Activated CD8-positive, alpha-beta T cell treated with anti-CD3 and anti-CD28 coated beads, Interleukin-2, amount 10 ng/mL, durations not matched to agents 7 days and 5 days (primary cell): Measurements from ENCODE around the gene UCP2. TPM values are rescaled to one million over a fixed set of nuclear protein-coding genes. Genes with fewer than 3 reads are reported as not detected.

Source experiments
- ATAC-seq: fragments of 150-1000 bp; cut with Tn5 transposase; one replicate; pipeline ENCODE4 v1.10.0; 2021; ENCODE audit warnings: moderate library complexity
- CTCF ChIA-PET: fragments of 350-600 bp; sonication (Branson Sonifier 250); formaldehyde crosslinking; loops from one replicate; lab custom pipeline; 2021; ENCODE audit warnings: antibody characterized with exemption; lab: Charles Lee
- POLR2A ChIA-PET: fragments of 350-600 bp; sonication (Branson Sonifier 250); formaldehyde crosslinking; loops from one replicate; lab custom pipeline; 2021; ENCODE audit warnings: antibody characterized with exemption; lab: Charles Lee
- DNase-seq: peaks from one replicate; pipeline ENCODE4 v3.0.0-alpha.2; 2020
- H3K27ac Mint-ChIP-seq: one replicate; pipeline ENCODE4 v1.8.0; 2021; ENCODE audit warnings: mild to moderate bottlenecking, mixed read lengths
- H3K27me3 Mint-ChIP-seq: one replicate; pipeline ENCODE4 v1.8.0; 2021; ENCODE audit warnings: low read depth, mixed read lengths
- H3K36me3 Mint-ChIP-seq: one replicate; pipeline ENCODE4 v1.8.0; 2021; ENCODE audit warnings: low read depth, mixed read lengths
- H3K4me1 Mint-ChIP-seq: one replicate; pipeline ENCODE4 v1.8.0; 2021; ENCODE audit warnings: low read depth, mixed read lengths
- H3K4me3 Mint-ChIP-seq: one replicate; pipeline ENCODE4 v1.8.0; 2021; ENCODE audit warnings: mild to moderate bottlenecking, mixed read lengths
- H3K9me3 Mint-ChIP-seq: one replicate; pipeline ENCODE4 v1.8.0; 2022; ENCODE audit warnings: mixed read lengths; ENCODE audit not compliant: insufficient read depth
- total RNA-seq, 2 experiments: library from RNA; stranded (reverse); gene quantifications; one replicate each; pipeline ENCODE4 v1.2.3, GENCODE V29; 2021

The UCP2 gene
- 100 to 1,000 TPM; 205 to 218 TPM for total RNA-seq

- Mint-ChIP-seq H3K27me3 (no peaks in the 10 kb centered on the region), H3K4me1 (peaks cover 53% of the 10 kb centered on the region), H3K4me3 (peak within 1 kb of the TSS; percentile 87), H3K36me3 (peaks cover 48% of the 10 kb centered on the region), H3K9me3 (no peaks in the 10 kb centered on the region), H3K27ac (peak within 1 kb of the TSS; percentile 95)
- POLR2A ChIA-PET = interaction anchor here (0.8 to 10.0 kb wide), 14 partner anchors 11 to 189 kb away, joined by 3 to 187 read pairs (median 7); partner anchors contain the start of genes C2CD3, COA4, PAAF1 and PPME1
- peak; percentile 70 for ATAC-seq
- CTCF ChIA-PET = interaction anchor here (0.9 to 4.3 kb wide), 8 partner anchors 10 to 188 kb away, joined by 3 to 20 read pairs (median 4); partner anchors contain the start of genes C2CD3 and PPME1
- DNase-seq = peak; percentile 89
Measured at GRCh38 chr11:73982595-73982989, at the start of gene UCP2. UCP2 (minus strand) TSS chr11:73982843; CDS start chr11:73978378, 4,465 bp downstream.

- POLR2A ChIA-PET = interaction anchor here (0.6 to 1.4 kb wide), 5 partner anchors 17 to 67 kb away, joined by 3 to 6 read pairs (median 4); partner anchors contain the start of gene UCP2
- peak; percentile 64 for ATAC-seq
- no peak for DNase-seq
- Mint-ChIP-seq H3K4me3 (peak overlapping the region; percentile 6), H3K36me3 (peaks cover 22% of the 10 kb centered on the region), H3K4me1 (peaks cover 23% of the 10 kb centered on the region), H3K27me3 (no peaks in the 10 kb centered on the region), H3K9me3 (no peaks in the 10 kb centered on the region), H3K27ac (peak overlapping the region; percentile 71)
- CTCF ChIA-PET = interaction anchor here (1.0 kb wide), 1 partner anchor 10 kb away, joined by 5 read pairs; no protein-coding TSS in a partner anchor
Measured at GRCh38 chr11:74030723-74031676, 48.4 kb upstream of the UCP2 start.

DNA sequence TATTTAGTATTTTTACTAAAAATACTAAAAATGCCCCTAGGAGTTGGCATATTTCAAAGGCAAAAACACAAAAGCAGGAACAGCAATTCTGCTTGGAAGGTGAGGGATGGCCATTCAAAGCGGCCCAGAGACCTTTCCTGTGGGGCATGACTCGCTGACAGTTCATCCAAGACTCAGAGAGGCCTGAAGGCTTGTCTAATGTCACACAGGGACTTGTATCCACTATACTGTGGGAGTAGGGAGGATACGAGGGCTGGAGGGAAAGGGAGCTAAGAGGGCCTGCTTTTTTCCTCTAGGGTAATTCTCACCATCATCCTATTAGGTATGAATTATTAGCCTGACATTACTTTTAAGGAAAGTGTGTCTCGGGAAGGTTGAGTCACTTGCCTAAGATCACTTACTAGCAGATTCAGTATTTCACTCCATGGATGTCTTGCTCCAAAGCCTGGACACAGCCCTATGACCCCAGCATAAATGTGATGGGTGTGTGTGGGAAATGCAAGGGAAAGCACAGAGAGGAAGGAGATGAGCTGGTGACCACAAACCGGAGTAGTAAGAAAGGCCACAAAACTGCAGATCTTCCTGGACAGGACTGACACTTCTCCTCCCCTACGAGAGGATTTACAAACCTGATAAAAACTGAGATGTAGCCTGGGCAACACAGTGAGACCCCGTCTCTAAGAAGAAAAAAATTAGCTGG, 43.0 kb upstream of the UCP2 start:
- Mint-ChIP-seq H3K27me3 (no peaks in the 10 kb centered on the region), H3K27ac (peak overlapping the region; percentile 50), H3K36me3 (peaks cover 30% of the 10 kb centered on the region), H3K4me1 (peaks cover 32% of the 10 kb centered on the region), H3K9me3 (no peaks in the 10 kb centered on the region), H3K4me3 (no peak overlapping the region)
- ATAC-seq = no peak
- no peak for DNase-seq
- ChIA-PET CTCF (interaction anchor here (1.5 to 1.9 kb wide), 2 partner anchors 10 to 39 kb away, joined by 3 to 5 read pairs; no protein-coding TSS in a partner anchor), POLR2A (no interaction called here)

DNA sequence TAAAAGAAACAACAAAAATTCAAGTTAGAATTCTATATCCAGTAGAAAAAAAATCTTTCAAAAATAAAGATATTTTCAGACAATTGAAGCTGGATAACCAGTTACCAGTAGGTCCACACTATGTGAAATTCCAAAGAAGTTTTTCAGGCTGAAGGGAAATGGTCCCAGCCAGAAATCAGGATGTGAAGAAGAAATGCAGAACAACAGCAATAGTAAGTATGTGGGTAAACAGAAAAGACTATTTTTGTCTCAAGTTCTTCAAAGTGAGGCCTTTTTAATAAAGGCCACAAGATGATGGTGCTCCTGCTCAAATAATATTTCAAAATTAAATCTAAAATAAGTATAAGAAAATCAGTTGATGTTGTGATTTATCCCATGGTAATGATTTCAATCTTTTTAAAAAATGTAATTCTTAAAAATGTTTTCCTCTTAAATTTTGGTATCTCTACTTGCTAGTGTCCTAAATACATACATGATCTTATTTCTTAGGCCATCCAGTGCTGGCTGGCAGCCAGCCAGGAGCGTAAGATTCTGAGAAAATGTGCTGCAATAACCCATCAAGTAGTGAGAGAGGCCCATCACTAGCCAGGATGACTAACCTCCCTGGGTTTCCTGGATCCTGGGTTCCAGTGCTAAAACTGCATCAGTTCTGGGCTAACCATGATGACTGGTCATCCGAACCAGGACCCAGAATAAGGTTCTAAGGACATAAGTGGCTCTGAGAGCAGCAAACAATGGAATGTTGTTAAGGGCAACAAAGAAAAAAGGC, 41.8 kb upstream of the UCP2 start:
- H3K36me3 Mint-ChIP-seq = peaks cover 30% of the 10 kb centered on the region
- no peaks in the 10 kb centered on the region for H3K9me3 Mint-ChIP-seq
- ChIA-PET CTCF (no interaction called here), POLR2A (no interaction called here)
- H3K27ac Mint-ChIP-seq = no peak overlapping the region
- H3K27me3 Mint-ChIP-seq = no peaks in the 10 kb centered on the region
- no peak overlapping the region for H3K4me3 Mint-ChIP-seq
- no peak for DNase-seq
- H3K4me1 Mint-ChIP-seq = peaks cover 24% of the 10 kb centered on the region
- ATAC-seq = no peak

DNA sequence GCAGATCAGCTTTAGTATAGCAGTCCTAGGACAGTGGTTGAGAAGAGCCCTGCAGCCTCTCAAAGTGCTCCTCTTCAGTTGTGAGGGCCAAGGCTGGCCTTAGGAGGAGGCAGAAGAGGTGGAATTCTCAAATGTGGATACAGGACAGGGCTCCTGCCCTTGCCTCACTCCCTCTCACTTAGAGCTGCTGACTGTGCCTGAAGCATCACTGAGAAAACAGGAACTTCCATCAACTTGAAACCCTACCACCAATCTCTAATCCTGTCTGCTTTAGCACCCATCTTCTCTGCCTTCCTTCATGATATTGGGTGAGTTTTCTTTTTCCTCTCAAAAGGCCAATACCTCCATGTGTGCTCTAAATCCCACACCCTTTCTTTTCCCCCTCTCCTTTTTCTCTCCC, 40.6 kb upstream of the UCP2 start:
- H3K4me1 Mint-ChIP-seq = peaks cover 29% of the 10 kb centered on the region
- H3K27ac Mint-ChIP-seq = peak overlapping the region; percentile 23

DNA sequence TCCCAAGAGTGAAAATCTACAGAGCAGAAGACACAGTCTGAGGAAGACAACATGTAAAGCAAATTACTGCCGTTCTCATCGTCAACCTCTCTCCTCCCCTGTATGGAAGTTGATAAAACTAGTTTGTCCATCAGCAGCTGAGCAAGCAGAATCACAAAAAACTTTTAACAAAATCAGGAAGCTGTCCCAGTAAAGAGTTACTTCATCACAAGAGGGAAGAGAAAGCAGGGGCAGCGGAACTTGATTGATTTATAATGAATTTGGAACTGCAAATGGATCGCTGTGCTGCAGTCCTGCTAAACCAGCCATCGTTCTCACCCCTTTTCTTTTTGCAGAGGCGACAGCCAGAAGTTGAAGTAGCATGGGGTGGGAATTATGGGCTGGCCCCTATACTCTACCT, 39.9 kb upstream of the UCP2 start:
- Mint-ChIP-seq H3K9me3 (no peaks in the 10 kb centered on the region), H3K4me3 (no peak overlapping the region), H3K36me3 (peaks cover 26% of the 10 kb centered on the region), H3K4me1 (peaks cover 30% of the 10 kb centered on the region), H3K27me3 (no peaks in the 10 kb centered on the region), H3K27ac (no peak overlapping the region)
- ChIA-PET POLR2A (no interaction called here), CTCF (interaction anchor here (0.9 to 1.3 kb wide), 3 partner anchors 9 to 37 kb away, joined by 3 to 4 read pairs (median 3); no protein-coding TSS in a partner anchor)
- no peak for ATAC-seq
- DNase-seq = no peak

More for the DNA sequence above, 40.6 kb upstream of the UCP2 start:
- H3K9me3 Mint-ChIP-seq = no peaks in the 10 kb centered on the region
- no peaks in the 10 kb centered on the region for H3K27me3 Mint-ChIP-seq
- ChIA-PET CTCF (interaction anchor here (1.3 kb wide), 1 partner anchor 10 kb away, joined by 3 read pairs; no protein-coding TSS in a partner anchor), POLR2A (no interaction called here)
- no peak overlapping the region for H3K4me3 Mint-ChIP-seq
- ATAC-seq (no peak), DNase-seq (no peak)
- H3K36me3 Mint-ChIP-seq = peaks cover 27% of the 10 kb centered on the region

DNA sequence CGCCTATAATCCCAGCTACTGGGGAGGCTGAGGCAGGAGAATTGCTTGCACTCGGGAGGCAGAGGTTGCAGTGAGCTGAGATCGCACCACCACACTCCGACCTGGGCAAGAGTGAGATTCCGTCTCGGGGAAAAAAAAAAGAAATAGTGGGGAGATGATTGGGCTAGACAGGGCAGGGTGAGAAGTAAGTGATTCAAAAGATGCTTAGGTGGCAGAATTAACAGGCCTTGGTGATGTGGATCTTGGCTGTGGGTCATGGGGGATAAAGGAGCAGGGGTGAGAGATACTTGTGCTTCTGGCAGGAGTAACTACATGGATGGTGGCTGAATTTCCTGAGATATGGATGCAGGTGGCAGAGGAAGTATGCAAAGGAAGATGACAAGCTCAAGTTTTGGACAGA, 39.4 kb upstream of the UCP2 start:
- H3K9me3 Mint-ChIP-seq = no peaks in the 10 kb centered on the region
- no peak for ATAC-seq
- ChIA-PET POLR2A (interaction anchor here (0.9 kb wide), 1 partner anchor 27 kb away, joined by 3 read pairs; no protein-coding TSS in a partner anchor), CTCF (interaction anchor here (0.9 to 1.3 kb wide), 3 partner anchors 9 to 36 kb away, joined by 3 to 4 read pairs (median 3); no protein-coding TSS in a partner anchor)
- no peak overlapping the region for H3K27ac Mint-ChIP-seq
- H3K36me3 Mint-ChIP-seq = peaks cover 29% of the 10 kb centered on the region
- H3K4me1 Mint-ChIP-seq = peaks cover 30% of the 10 kb centered on the region
- no peak for DNase-seq
- no peak overlapping the region for H3K4me3 Mint-ChIP-seq
- H3K27me3 Mint-ChIP-seq = no peaks in the 10 kb centered on the region

DNA sequence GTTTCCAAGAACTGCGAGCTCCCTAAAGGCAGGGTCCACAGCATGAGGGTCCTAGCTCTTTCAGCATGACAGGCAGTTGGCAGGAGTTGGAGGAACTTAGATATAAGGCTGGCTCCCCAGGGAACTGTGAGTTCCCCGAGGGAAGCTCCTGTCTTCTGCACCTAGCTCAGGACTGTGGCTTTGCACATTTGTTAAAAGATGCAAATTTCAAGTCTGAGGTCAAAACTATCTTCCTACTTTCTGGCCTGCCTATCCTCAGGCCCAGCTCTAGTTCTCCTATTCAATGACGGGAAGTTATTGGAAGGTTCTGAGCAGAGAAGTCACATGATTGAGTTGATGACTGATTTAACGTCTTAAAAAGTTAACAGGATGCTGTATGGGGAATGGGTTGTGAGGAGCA, 37.9 kb upstream of the UCP2 start:
- CTCF ChIA-PET = interaction anchor here (0.8 to 1.5 kb wide), 6 partner anchors 10 to 235 kb away, joined by 3 to 5 read pairs (median 4); no protein-coding TSS in a partner anchor
- Mint-ChIP-seq H3K27me3 (no peaks in the 10 kb centered on the region), H3K4me1 (peaks cover 23% of the 10 kb centered on the region), H3K27ac (no peak overlapping the region), H3K9me3 (no peaks in the 10 kb centered on the region), H3K36me3 (peaks cover 31% of the 10 kb centered on the region), H3K4me3 (no peak overlapping the region)
- DNase-seq (no peak), ATAC-seq (no peak)
- POLR2A ChIA-PET = interaction anchor here (1.3 to 2.5 kb wide), 3 partner anchors 38 to 51 kb away, joined by 4 to 9 read pairs (median 7); partner anchors contain the start of gene UCP2

- peak; percentile 66 for ATAC-seq
- no peak overlapping the region for H3K4me3 Mint-ChIP-seq
- H3K27ac Mint-ChIP-seq = no peak overlapping the region
- POLR2A ChIA-PET = interaction anchor here (1.3 to 2.5 kb wide), 4 partner anchors 37 to 51 kb away, joined by 4 to 9 read pairs (median 6); partner anchors contain the start of gene UCP2
- H3K27me3 Mint-ChIP-seq = no peaks in the 10 kb centered on the region
- DNase-seq = no peak
- peaks cover 33% of the 10 kb centered on the region for H3K36me3 Mint-ChIP-seq
- H3K4me1 Mint-ChIP-seq = peaks cover 26% of the 10 kb centered on the region
- no peaks in the 10 kb centered on the region for H3K9me3 Mint-ChIP-seq
- CTCF ChIA-PET = interaction anchor here (1.0 to 1.5 kb wide), 2 partner anchors 25 to 38 kb away, joined by 3 to 5 read pairs; partner anchors contain the start of gene UCP2
Measured at GRCh38 chr11:74019860-74020259, 37.2 kb upstream of the UCP2 start.

DNA sequence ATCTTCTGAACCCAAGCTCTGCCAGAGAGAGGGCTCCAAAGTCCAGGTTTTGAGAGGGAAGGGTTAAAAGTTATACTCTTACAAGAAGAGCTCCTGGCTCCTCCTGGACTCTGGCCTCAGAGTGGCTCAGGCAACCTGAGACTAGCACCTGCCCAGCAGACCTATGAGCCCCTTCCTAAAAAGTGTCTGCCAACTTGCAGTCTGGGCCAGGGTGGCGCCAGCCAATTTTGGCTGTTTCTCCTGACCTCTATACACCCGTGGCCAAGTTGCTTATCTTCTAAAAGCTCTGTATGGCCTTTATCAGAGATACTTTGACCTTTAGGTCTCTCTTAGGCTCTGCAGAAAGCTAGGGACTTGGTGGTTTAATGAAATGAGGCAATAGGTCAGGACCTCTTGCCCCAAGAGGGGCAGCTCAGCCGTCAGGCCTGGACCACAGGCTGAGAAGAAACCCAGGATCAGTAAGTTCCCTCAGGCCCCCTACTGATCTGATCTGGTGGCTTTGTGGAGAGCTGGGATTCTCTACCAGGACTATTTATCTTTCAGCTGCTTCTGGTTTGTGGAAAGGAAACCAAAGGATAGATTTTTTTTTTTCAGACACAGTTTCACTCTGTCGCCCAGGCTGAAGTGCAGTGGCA, 36.6 kb upstream of the UCP2 start:
- Mint-ChIP-seq H3K27ac (no peak overlapping the region), H3K36me3 (peaks cover 36% of the 10 kb centered on the region), H3K27me3 (no peaks in the 10 kb centered on the region), H3K4me3 (no peak overlapping the region), H3K4me1 (peaks cover 29% of the 10 kb centered on the region), H3K9me3 (no peaks in the 10 kb centered on the region)
- DNase-seq = no peak
- ChIA-PET CTCF (interaction anchor here (1.0 to 1.2 kb wide), 2 partner anchors 37 to 152 kb away, joined by 3 read pairs; partner anchors contain the start of genes C2CD3, PPME1 and UCP2), POLR2A (interaction anchor here (0.7 to 2.5 kb wide), 6 partner anchors 21 to 50 kb away, joined by 3 to 9 read pairs (median 6); partner anchors contain the start of gene UCP2)
- ATAC-seq = no peak
